ENCODE measurements around the gene GLIPR1L2. TPM values are rescaled to one million over a fixed set of nuclear protein-coding genes. Genes with fewer than 3 reads are reported as not detected.
"Not testable (repeated sequence)": the region's sequence is repeated elsewhere in the genome, so short reads cannot be mapped to it uniquely, and the experiment has no call there.

The GLIPR1L2 gene
- total RNA-seq, 1 donor from 2014 or later, result 0.25 TPM

DNA sequence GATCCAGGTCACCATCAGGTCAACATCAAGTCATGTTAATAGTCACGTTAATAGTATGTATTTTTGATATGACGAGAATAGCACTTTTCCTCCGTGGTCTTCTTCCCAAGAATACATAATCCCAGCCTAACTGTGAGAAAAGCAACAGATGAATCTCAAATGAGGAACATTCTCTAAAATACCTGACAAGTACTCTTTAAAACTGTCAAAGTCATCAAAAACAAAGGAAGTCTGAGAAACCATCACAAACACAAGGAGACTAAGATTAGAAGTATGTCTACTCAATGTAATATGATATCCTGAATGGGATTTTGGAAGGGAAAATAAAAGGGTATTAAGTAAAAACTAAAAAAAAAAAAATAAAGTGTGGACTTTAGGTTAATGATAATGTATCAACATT is 52.8 kb downstream of the GLIPR1L2 start:
- peaks cover 7% of the 10 kb centered on the region for H3K9me3 Mint-ChIP-seq (ENCODE audit: unreplicated experiment)
- no peak for DNase-seq (ENCODE audit: low read depth)
- H3K4me1 Mint-ChIP-seq (ENCODE audit: low read depth, unreplicated experiment), result peaks cover 24% of the 10 kb centered on the region
- Histone ChIP-seq H3K36me3 (ENCODE audit: insufficient read depth, low read length) (no peaks in the 10 kb centered on the region), H3K27me3 (ENCODE audit: insufficient read depth, low read length) (no peaks in the 10 kb centered on the region), H3K9me3 (ENCODE audit: insufficient read depth, low read depth, low read length) (no peaks in the 10 kb centered on the region), H3K79me2 (ENCODE audit: insufficient read depth, low read length) (no peaks in the 10 kb centered on the region), H3K9ac (ENCODE audit: low read length) (no peak overlapping the region), H2AFZ (ENCODE audit: low read depth, low read length) (no peak overlapping the region), H3K27ac (ENCODE audit: low read depth, low read length) (no peak overlapping the region), H4K20me1 (ENCODE audit: insufficient read depth, low read length) (no peaks in the 10 kb centered on the region), H3K4me1 (ENCODE audit: insufficient read depth, low read length) (peaks cover 33% of the 10 kb centered on the region), H3K4me3 (ENCODE audit: insufficient read depth, low read depth, low read length) (no peak overlapping the region), H3K4me2 (ENCODE audit: low read length) (peak overlapping the region; percentile 72)
- TF ChIP-seq EZH2 (IDR thresholded peaks at IDR 0.05; ENCODE audit: insufficient read depth, low read length), result no peak
- no peak for TF ChIP-seq CTCF (IDR thresholded peaks at IDR 0.05; ENCODE audit: insufficient read depth, low read depth, low read length)
- H3K36me3 Mint-ChIP-seq (ENCODE audit: low read depth, unreplicated experiment), result no peaks in the 10 kb centered on the region
- FAIRE-seq, result no peak
- H3K4me3 Mint-ChIP-seq (ENCODE audit: unreplicated experiment), result no peak overlapping the region
- H3K27ac Mint-ChIP-seq (ENCODE audit: unreplicated experiment), result no peak overlapping the region
- no peaks in the 10 kb centered on the region for H3K27me3 Mint-ChIP-seq (ENCODE audit: low read depth, unreplicated experiment)

- no peaks in the 10 kb centered on the region for H3K36me3 ChIP-seq (ENCODE audit: insufficient read depth, low read length)
- peak overlapping the region; percentile 7 for H2AFZ ChIP-seq (ENCODE audit: low read depth, low read length)
- no peaks in the 10 kb centered on the region for H3K9me3 ChIP-seq (ENCODE audit: insufficient read depth, low read depth, low read length)
- Mint-ChIP-seq H3K27me3 (ENCODE audit: low read depth, unreplicated experiment) (no peaks in the 10 kb centered on the region), H3K9me3 (ENCODE audit: unreplicated experiment) (peaks cover 5% of the 10 kb centered on the region), H3K4me3 (ENCODE audit: unreplicated experiment) (peak overlapping the region; percentile 41), H3K36me3 (ENCODE audit: low read depth, unreplicated experiment) (no peaks in the 10 kb centered on the region), H3K4me1 (ENCODE audit: low read depth, unreplicated experiment) (peaks cover 24% of the 10 kb centered on the region), H3K27ac (ENCODE audit: unreplicated experiment) (peak overlapping the region; percentile 94)
- peaks cover 33% of the 10 kb centered on the region for H3K4me1 ChIP-seq (ENCODE audit: insufficient read depth, low read length)
- no peaks in the 10 kb centered on the region for H3K79me2 ChIP-seq (ENCODE audit: insufficient read depth, low read length)
- no peak for TF ChIP-seq CTCF (IDR thresholded peaks at IDR 0.05; ENCODE audit: insufficient read depth, low read depth, low read length)
- TF ChIP-seq EZH2 (IDR thresholded peaks at IDR 0.05; ENCODE audit: insufficient read depth, low read length), result no peak
- H3K9ac ChIP-seq (ENCODE audit: low read length), result peak overlapping the region; percentile 20
- H3K27me3 ChIP-seq (ENCODE audit: insufficient read depth, low read length), result no peaks in the 10 kb centered on the region
- H3K4me3 ChIP-seq (ENCODE audit: insufficient read depth, low read depth, low read length), result no peak overlapping the region
- FAIRE-seq (peak; percentile 75), DNase-seq (ENCODE audit: low read depth) (peak; percentile 72)
- H4K20me1 ChIP-seq (ENCODE audit: insufficient read depth, low read length), result no peaks in the 10 kb centered on the region
- peak overlapping the region; percentile 72 for H3K4me2 ChIP-seq (ENCODE audit: low read length)
- peak overlapping the region; percentile 61 for H3K27ac ChIP-seq (ENCODE audit: low read depth, low read length)
These were observed 53.7 kb downstream of the GLIPR1L2 start for GRCh38 chr12:75444429-75445136.

GRCh38 chr12:75445137-75445507 is 54.2 kb downstream of the GLIPR1L2 start:
- H2AFZ ChIP-seq (ENCODE audit: low read depth, low read length); H3K36me3 ChIP-seq (ENCODE audit: insufficient read depth, low read length); DNase-seq (ENCODE audit: low read depth); H3K4me3 ChIP-seq (ENCODE audit: insufficient read depth, low read depth, low read length); H4K20me1 ChIP-seq (ENCODE audit: insufficient read depth, low read length); H3K9me3 Mint-ChIP-seq (ENCODE audit: unreplicated experiment); FAIRE-seq; H3K4me2 ChIP-seq (ENCODE audit: low read length); H3K36me3 Mint-ChIP-seq (ENCODE audit: low read depth, unreplicated experiment); H3K27me3 ChIP-seq (ENCODE audit: insufficient read depth, low read length); H3K4me3 Mint-ChIP-seq (ENCODE audit: unreplicated experiment); H3K79me2 ChIP-seq (ENCODE audit: insufficient read depth, low read length); H3K9ac ChIP-seq (ENCODE audit: low read length); H3K9me3 ChIP-seq (ENCODE audit: insufficient read depth, low read depth, low read length); H3K27me3 Mint-ChIP-seq (ENCODE audit: low read depth, unreplicated experiment): not testable (repeated sequence)
- H3K27ac ChIP-seq (ENCODE audit: low read depth, low read length), result peak overlapping the region; percentile 61
- Mint-ChIP-seq H3K4me1 (ENCODE audit: low read depth, unreplicated experiment) (peaks cover 24% of the 10 kb centered on the region), H3K27ac (ENCODE audit: unreplicated experiment) (peak overlapping the region; percentile 42)
- peaks cover 33% of the 10 kb centered on the region for H3K4me1 ChIP-seq (ENCODE audit: insufficient read depth, low read length)

Measured in astrocyte (in vitro differentiated cells and primary cell).